H9 (cell line): ENCODE measurements around the gene RANGAP1. TPM values are rescaled to one million over a fixed set of nuclear protein-coding genes. Genes with fewer than 3 reads are reported as not detected.
A peak's percentile ranks its signal among the peaks of the same experiment; 100 is the strongest.

Source experiments
- DNase-seq: peaks from one replicate; pipeline ENCODE4 v3.0.0-alpha.2; 2017
- H2AFZ ChIP-seq: one replicate; pipeline ENCODE4 v1.6.1; 2013; ENCODE audit warnings: mild to moderate bottlenecking, low read length, control low read depth, moderate library complexity
- H2AK5ac ChIP-seq: 2 replicates; pipeline ENCODE4 v1.6.1; 2013; ENCODE audit warnings: low read length, control low read depth, mixed read lengths; ENCODE audit not compliant: insufficient read length
- H2BK120ac ChIP-seq: one replicate; pipeline ENCODE4 v1.6.1; 2013; ENCODE audit warnings: low read depth, mild to moderate bottlenecking, low read length, control low read depth, inconsistent platforms; ENCODE audit not compliant: poor library complexity, severe bottlenecking
- H2BK12ac ChIP-seq: 2 replicates; pipeline ENCODE4 v1.6.1; 2013; ENCODE audit warnings: low read length, control low read depth, mixed read lengths, low read depth; ENCODE audit not compliant: insufficient read length
- H2BK15ac ChIP-seq: 2 replicates; pipeline ENCODE4 v1.6.1; 2013; ENCODE audit warnings: low read depth, low read length, control low read depth
- H2BK20ac ChIP-seq: one replicate; pipeline ENCODE4 v1.6.1; 2013; ENCODE audit warnings: low read depth, mild to moderate bottlenecking, low read length, control low read depth, inconsistent platforms; ENCODE audit not compliant: poor library complexity, severe bottlenecking
- H2BK5ac ChIP-seq: 2 replicates; pipeline ENCODE4 v1.6.1; 2013; ENCODE audit warnings: low read length, control low read depth, mixed read lengths; ENCODE audit not compliant: insufficient read length
- H3K14ac ChIP-seq: 2 replicates; pipeline ENCODE4 v1.6.1; 2013; ENCODE audit warnings: low read length, control low read depth; ENCODE audit not compliant: insufficient read depth
- H3K18ac ChIP-seq: 2 replicates; pipeline ENCODE4 v1.6.1; 2013; ENCODE audit warnings: low read depth, mild to moderate bottlenecking, mixed read lengths, low read length, control low read depth; ENCODE audit not compliant: insufficient read length
- H3K23ac ChIP-seq: 2 replicates; pipeline ENCODE4 v1.6.1; 2013; ENCODE audit warnings: low read length, control low read depth, mixed read lengths, low read depth; ENCODE audit not compliant: insufficient read length
- H3K23me2 ChIP-seq: 2 replicates; pipeline ENCODE4 v1.6.1; 2013; ENCODE audit warnings: low read depth, mild to moderate bottlenecking, mixed read lengths, low read length, control low read depth; ENCODE audit not compliant: insufficient read length, poor library complexity, severe bottlenecking
- H3K27ac ChIP-seq: 2 replicates; pipeline ENCODE4 v1.5.1; 2013; ENCODE audit warnings: low read length, control low read depth, mixed read lengths, low read depth; ENCODE audit not compliant: insufficient read length
- H3K27me3 ChIP-seq: 2 replicates; pipeline ENCODE4 v1.6.1; 2013; ENCODE audit warnings: low read length, control low read depth, inconsistent platforms; ENCODE audit not compliant: insufficient read depth
- H3K4ac ChIP-seq: 2 replicates; pipeline ENCODE4 v1.6.1; 2013; ENCODE audit warnings: low read depth, mild to moderate bottlenecking, control low read depth, inconsistent platforms, low read length, moderate library complexity
- H3K4me1 ChIP-seq: 2 replicates; pipeline ENCODE4 v1.6.1; 2013; ENCODE audit warnings: low read length, control low read depth, inconsistent platforms; ENCODE audit not compliant: insufficient read depth
- H3K4me2 ChIP-seq: 2 replicates; pipeline ENCODE4 v1.6.1; 2013; ENCODE audit warnings: low read length, control low read depth, mixed read lengths; ENCODE audit not compliant: insufficient read length, insufficient read depth
- H3K56ac ChIP-seq: 2 replicates; pipeline ENCODE4 v1.6.1; 2013; ENCODE audit warnings: low read depth, mild to moderate bottlenecking, mixed read lengths, low read length, control low read depth; ENCODE audit not compliant: insufficient read length
- H3K79me1 ChIP-seq: 2 replicates; pipeline ENCODE4 v1.6.1; 2013; ENCODE audit warnings: low read depth, mild to moderate bottlenecking, moderate library complexity, low read length, control low read depth, inconsistent platforms; ENCODE audit not compliant: insufficient read depth, poor library complexity, severe bottlenecking
- H3K79me2 ChIP-seq: 2 replicates; pipeline ENCODE4 v1.6.1; 2013; ENCODE audit warnings: low read length, control low read depth, inconsistent platforms; ENCODE audit not compliant: insufficient read depth
- H3K9ac ChIP-seq: 2 replicates; pipeline ENCODE4 v1.6.1; 2013; ENCODE audit warnings: low read length, control low read depth, mixed read lengths; ENCODE audit not compliant: insufficient read length; ENCODE audit errors: extremely low read depth
- H3K9me3 ChIP-seq: one replicate; pipeline ENCODE4 v1.6.1; 2013; ENCODE audit warnings: low read depth, low read length, inconsistent platforms; ENCODE audit not compliant: control insufficient read depth
- H3T11ph ChIP-seq: one replicate; pipeline ENCODE4 v1.6.1; 2013; ENCODE audit warnings: mild to moderate bottlenecking, low read length, control low read depth, inconsistent platforms
- H4K20me1 ChIP-seq: one replicate; pipeline ENCODE4 v1.6.1; 2013; ENCODE audit not compliant: control insufficient read depth, insufficient read length, insufficient read depth
- H4K5ac ChIP-seq: 2 replicates; pipeline ENCODE4 v1.6.1; 2013; ENCODE audit warnings: low read depth, mild to moderate bottlenecking, mixed read lengths, low read length, control low read depth; ENCODE audit not compliant: insufficient read length
- H4K8ac ChIP-seq: replicated peaks from 2 replicates; pipeline ENCODE4 v1.6.1; 2013; ENCODE audit warnings: low read length, control low read depth, mixed read lengths, low read depth; ENCODE audit not compliant: insufficient read length
- H4K91ac ChIP-seq: 2 replicates; pipeline ENCODE4 v1.6.1; 2013; ENCODE audit warnings: low read depth, mild to moderate bottlenecking, moderate library complexity, mixed read lengths, low read length, control low read depth; ENCODE audit not compliant: insufficient read length
- H3K27ac Mint-ChIP-seq, 3 experiments: 2 replicates in 2 of 3; 3 replicates in 1 of 3; pipeline ENCODE4 v1.8.0; 2020 to 2021; ENCODE audit warnings: mixed read lengths in 3 of 3, mild to moderate bottlenecking in 1 of 3, moderate library complexity in 1 of 3
- H3K27me3 Mint-ChIP-seq: 2 replicates; pipeline ENCODE4 v1.8.0; 2021; ENCODE audit warnings: low read depth, mild to moderate bottlenecking, moderate library complexity, mixed read lengths
- H3K36me3 Mint-ChIP-seq, 3 experiments: 2 replicates in 2 of 3; 3 replicates in 1 of 3; pipeline ENCODE4 v1.8.0; 2020 to 2021; ENCODE audit warnings: low read depth in 3 of 3, mixed read lengths in 3 of 3; ENCODE audit not compliant: insufficient read depth in 1 of 3
- H3K4me1 Mint-ChIP-seq, 2 experiments: 2 replicates each; pipeline ENCODE4 v1.8.0; 2020; ENCODE audit warnings: mixed read lengths in 2 of 2
- H3K4me3 Mint-ChIP-seq, 2 experiments: 2 replicates in 1 of 2; 3 replicates in 1 of 2; pipeline ENCODE4 v1.8.0; 2020 to 2021; ENCODE audit warnings: mild to moderate bottlenecking in 2 of 2, mixed read lengths in 2 of 2, moderate library complexity in 1 of 2
- H3K9me3 Mint-ChIP-seq, 2 experiments: 2 replicates in 1 of 2; 3 replicates in 1 of 2; pipeline ENCODE4 v1.8.0; 2020; ENCODE audit warnings: mild to moderate bottlenecking in 2 of 2, mixed read lengths in 2 of 2, moderate library complexity in 1 of 2
- CTCF ChIP-seq: fragments of 200-600 bp; sonication (generic); conservative IDR thresholded peaks from 3 replicates; pipeline ENCODE4 v1.8.0; 2021; ENCODE audit warnings: antibody characterized with exemption, mild to moderate bottlenecking
- WGBS: extraction: QIAGEN DNeasy Blood & Tissue Kit; methylation state at CpG from one replicate; pipeline ENCODE4 v1.1.7; 2013; ENCODE audit warnings: missing lambda C conversion rate, low lambda C conversion rate, mixed read lengths; ENCODE audit not compliant: insufficient read length; ENCODE audit errors: extremely low coverage; 5-methylcytosine and 5-hydroxymethylcytosine counted together
- total RNA-seq: library from RNA; stranded (reverse); gene quantifications from 2 replicates; pipeline ENCODE4 v1.2.1, GENCODE V29; 2021

Gene RANGAP1
- total RNA-seq, 1 experiment from 2014 or later, result 130 TPM

DNA sequence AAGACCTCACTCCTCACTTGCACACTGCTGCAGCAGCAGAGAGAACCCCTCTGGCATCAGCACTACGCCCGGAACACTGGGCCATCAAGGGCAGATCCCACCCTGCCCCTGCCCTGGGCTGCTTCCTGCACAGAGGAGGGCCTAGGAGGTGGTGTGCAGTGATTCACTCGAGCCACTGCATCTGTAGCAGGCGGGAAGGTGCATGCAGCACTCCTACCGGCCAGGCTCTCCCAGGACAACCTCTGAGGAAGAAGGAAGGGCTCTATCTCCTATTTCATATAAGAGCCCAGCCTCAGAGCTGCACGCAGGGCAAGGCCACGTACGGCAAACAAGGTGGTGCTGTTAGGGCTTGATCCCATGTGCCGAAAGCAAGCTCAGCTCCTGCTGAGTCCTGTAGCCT lies 14.2 kb downstream of the RANGAP1 start:
- Histone ChIP-seq H2BK5ac (no peak overlapping the region), H2BK120ac (no peak overlapping the region), H3K27me3 (no peaks in the 10 kb centered on the region), H3K4me2 (no peak overlapping the region), H3K79me1 (no peaks in the 10 kb centered on the region), H3K14ac (no peak overlapping the region), H3K4ac (no peak overlapping the region), H4K20me1 (no peaks in the 10 kb centered on the region), H4K5ac (no peak overlapping the region), H3K79me2 (no peaks in the 10 kb centered on the region), H3K23ac (no peak overlapping the region), H2AK5ac (no peak overlapping the region), H3K23me2 (no peaks in the 10 kb centered on the region), H3K4me1 (no peaks in the 10 kb centered on the region), H3K18ac (no peak overlapping the region), H3K27ac (no peak overlapping the region), H3K9me3 (no peaks in the 10 kb centered on the region), H2BK12ac (no peak overlapping the region), H4K8ac (no peak overlapping the region), H3T11ph (no peak overlapping the region), H3K9ac (no peak overlapping the region), H4K91ac (no peak overlapping the region), H2BK15ac (no peak overlapping the region), H3K56ac (no peak overlapping the region), H2BK20ac (no peak overlapping the region), H2AFZ (no peak overlapping the region)
- no peak for TF ChIP-seq CTCF
- peak overlapping the region in 2 of 3 experiments; percentile 40 to 77; a peak in 3 of 7 replicates for H3K27ac Mint-ChIP-seq
- H3K27me3 Mint-ChIP-seq, result no peaks in the 10 kb centered on the region; the same call in none of the 2 replicates
- H3K4me3 Mint-ChIP-seq, result no peak overlapping the region
- peaks cover 49 to 86% (median 74%) of the 10 kb centered on the region in 3 experiments; a peak in 6 of 7 replicates for H3K36me3 Mint-ChIP-seq
- WGBS, result no CpG with 5 or more reads among the region's 9 CpGs
- DNase-seq, result no peak
- H3K4me1 Mint-ChIP-seq, result no peaks in the 10 kb centered on the region
- H3K9me3 Mint-ChIP-seq, result no peaks in the 10 kb centered on the region
